Keratinocyte (primary cell): ENCODE results near the gene TXNDC2. TPM values are rescaled to one million over a fixed set of nuclear protein-coding genes. Genes with fewer than 3 reads are reported as not detected.

Experiments
- DNase-seq: peaks from one replicate; pipeline ENCODE4 v3.0.0-alpha.2; 2011; ENCODE audit warnings: low read depth, missing footprints, low spot score
- FAIRE-seq: peaks from 2 replicates; lab custom pipeline; 2011; peaks lifted over from hg19 to GRCh38; lab: Jason Lieb, UNC
- H2AFZ ChIP-seq: 2 replicates; pipeline ENCODE4 v1.6.0; 2012; ENCODE audit warnings: low read length, control low read depth, inconsistent platforms; ENCODE audit not compliant: control insufficient read depth
- H3K27ac ChIP-seq: 2 replicates; pipeline ENCODE4 v1.5.1; 2011; ENCODE audit warnings: low read length; ENCODE audit not compliant: control insufficient read depth, insufficient read depth
- H3K27me3 ChIP-seq: 3 replicates; pipeline ENCODE4 v1.6.0; 2011; ENCODE audit warnings: low read length; ENCODE audit not compliant: control insufficient read depth, insufficient read depth; ENCODE audit errors: extremely low read depth
- H3K36me3 ChIP-seq, 2 experiments: 2 replicates in 1 of 2; 3 replicates in 1 of 2; pipeline ENCODE4 v1.5.1; 2011; ENCODE audit warnings: low read length in 2 of 2, mild to moderate bottlenecking in 1 of 2; ENCODE audit not compliant: control insufficient read depth in 2 of 2, insufficient read depth in 2 of 2; ENCODE audit errors: extremely low read depth in 1 of 2
- H3K4me1 ChIP-seq: 3 replicates; pipeline ENCODE4 v1.5.1; 2011; ENCODE audit warnings: low read length; ENCODE audit not compliant: control insufficient read depth, insufficient read depth; ENCODE audit errors: extremely low read depth
- H3K4me2 ChIP-seq: 3 replicates; pipeline ENCODE4 v1.6.0; 2011; ENCODE audit warnings: low read depth, low read length; ENCODE audit not compliant: control insufficient read depth, insufficient read depth; ENCODE audit errors: extremely low read depth
- H3K4me3 ChIP-seq, 3 experiments: fragments of 200-600 bp in 1 of 3; sonication (generic) in 1 of 3; 2 replicates in 2 of 3; 3 replicates in 1 of 3; pipeline ENCODE4 v1.5.1; 2011 to 2016; ENCODE audit warnings: low read length in 3 of 3, mild to moderate bottlenecking in 3 of 3, control low read depth in 2 of 3, inconsistent platforms in 1 of 3, low read depth in 1 of 3, mixed read lengths in 1 of 3, mixed run types in 1 of 3, moderate library complexity in 1 of 3; ENCODE audit not compliant: control insufficient read depth in 2 of 3, insufficient read depth in 2 of 3; ENCODE audit errors: extremely low read depth in 1 of 3
- H3K79me2 ChIP-seq: 2 replicates; pipeline ENCODE4 v1.6.0; 2012; ENCODE audit warnings: low read length; ENCODE audit not compliant: control insufficient read depth, insufficient read depth
- H3K9ac ChIP-seq: 3 replicates; pipeline ENCODE4 v1.6.0; 2011; ENCODE audit warnings: low read length; ENCODE audit not compliant: control insufficient read depth, insufficient read depth; ENCODE audit errors: extremely low read depth
- H3K9me1 ChIP-seq: 3 replicates; pipeline ENCODE4 v1.6.0; 2011; ENCODE audit warnings: low read length; ENCODE audit not compliant: control insufficient read depth, insufficient read depth; ENCODE audit errors: extremely low read depth
- H3K9me3 ChIP-seq: 2 replicates; pipeline ENCODE4 v1.5.1; 2012; ENCODE audit warnings: low read depth, low read length; ENCODE audit not compliant: control insufficient read depth
- H4K20me1 ChIP-seq: 3 replicates; pipeline ENCODE4 v1.6.0; 2011; ENCODE audit warnings: low read length; ENCODE audit not compliant: control insufficient read depth, insufficient read depth; ENCODE audit errors: extremely low read depth
- CTCF ChIP-seq, 3 experiments: IDR thresholded peaks in 1 of 3; conservative IDR thresholded peaks in 1 of 3; optimal IDR thresholded peaks in 1 of 3; 2 replicates in 2 of 3; 3 replicates in 1 of 3; pipeline versions ENCODE3 to v1.5.1; 2011; ENCODE audit warnings: low read length in 3 of 3, mild to moderate bottlenecking in 3 of 3, moderate library complexity in 2 of 3, control low read depth in 1 of 3, inconsistent platforms in 1 of 3; ENCODE audit not compliant: insufficient read depth in 2 of 3; ENCODE audit errors: extremely low read depth in 1 of 3
- EZH2 ChIP-seq: IDR thresholded peaks from one replicate; pipeline ENCODE4 v1.6.1; 2012; ENCODE audit warnings: inconsistent platforms, mild to moderate bottlenecking, low read length, moderate library complexity
- dilution Hi-C: fragments of 300-500 bp; cut with MboI; formaldehyde crosslinking; loops from one replicate; pipeline ENCODE4 v1.7.0; 2020; ENCODE audit warnings: low sequenced_read_pairs; ENCODE audit not compliant: extremely low pct_ligation_motif_present
- polyA plus RNA-seq, 5 experiments: library from polyadenylated mRNA; depleted of rRNA in 3 of 5; stranded (reverse) in 3 of 5; stranded (forward) in 1 of 5; unstranded in 1 of 5; fragments of >200 nt; gene quantifications; 1 replicate in 1 of 5; 2 replicates in 3 of 5; 3 replicates in 1 of 5; pipeline versions ENCODE4 v1.2.1 to v1.2.3, GENCODE V29; 2011 to 2012; ENCODE audit warnings: missing spikeins in 2 of 5, low read depth in 1 of 5, low replicate concordance in 1 of 5

Gene TXNDC2
- polyA plus RNA-seq, 1 donor (not counting 4 experiments of a cell fraction or from before 2014, with no cell fraction given), result not detected

- Histone ChIP-seq H3K79me2 (no peaks in the 10 kb centered on the region), H4K20me1 (no peaks in the 10 kb centered on the region), H3K4me2 (no peak overlapping the region), H3K4me3 (no peak overlapping the region), H3K9me3 (no peaks in the 10 kb centered on the region), H3K36me3 (peaks cover 0 to 3% of the 10 kb centered on the region in 2 experiments), H3K9me1 (no peaks in the 10 kb centered on the region), H3K9ac (no peak overlapping the region), H2AFZ (no peak overlapping the region), H3K27me3 (no peaks in the 10 kb centered on the region), H3K27ac (no peak overlapping the region), H3K4me1 (no peaks in the 10 kb centered on the region)
- no peak for DNase-seq
- TF ChIP-seq CTCF (optimal IDR thresholded peaks at IDR 0.05 in 1 of 3, IDR thresholded peaks at IDR 0.05 in 1 of 3, conservative IDR thresholded peaks at IDR 0.05 in 1 of 3; ENCODE audit: extremely low read depth in 1 of 3, insufficient read depth in 2 of 3, low read length in 3 of 3) (no peak), EZH2 (no peak)
- dilution Hi-C loops, result no loop called here
- FAIRE-seq, result no peak
Measured at GRCh38 chr18:9858642-9859041, 27.1 kb upstream of the TXNDC2 start.

GRCh38 chr18:9859232-9859631, 26.5 kb upstream of the TXNDC2 start:
- no peak overlapping the region for H2AFZ ChIP-seq
- no peaks in the 10 kb centered on the region for H3K4me1 ChIP-seq
- no peak for FAIRE-seq
- TF ChIP-seq CTCF (optimal IDR thresholded peaks at IDR 0.05 in 1 of 3, IDR thresholded peaks at IDR 0.05 in 1 of 3, conservative IDR thresholded peaks at IDR 0.05 in 1 of 3; ENCODE audit: extremely low read depth in 1 of 3, insufficient read depth in 2 of 3, low read length in 3 of 3), result no peak
- no peak for TF ChIP-seq EZH2
- no peaks in the 10 kb centered on the region for H3K9me1 ChIP-seq
- H3K9me3 ChIP-seq, result no peaks in the 10 kb centered on the region
- H3K27me3 ChIP-seq, result no peaks in the 10 kb centered on the region
- no peak overlapping the region for H3K27ac ChIP-seq
- DNase-seq, result no peak
- peaks cover 0 to 3% of the 10 kb centered on the region in 2 experiments for H3K36me3 ChIP-seq
- H3K79me2 ChIP-seq, result no peaks in the 10 kb centered on the region
- no peak overlapping the region for H3K4me3 ChIP-seq
- dilution Hi-C loops, result no loop called here
- H3K9ac ChIP-seq, result no peak overlapping the region
- no peaks in the 10 kb centered on the region for H4K20me1 ChIP-seq
- no peak overlapping the region for H3K4me2 ChIP-seq
